Glomerular endothelial cell (primary cell): Measurements from ENCODE around the gene CAMTA1. TPM values are rescaled to one million over a fixed set of nuclear protein-coding genes. Genes with fewer than 3 reads are reported as not detected.
"Not testable (repeated sequence)": the region's sequence is repeated elsewhere in the genome, so short reads cannot be mapped to it uniquely, and the experiment has no call there.

Experiments used
- DNase-seq: peaks from one replicate; pipeline ENCODE4 v3.0.0-alpha.2; 2011; ENCODE audit warnings: low read depth, low spot score; ENCODE audit errors: extremely low read depth
- total RNA-seq: library from RNA; depleted of rRNA; stranded (reverse); fragments of >200 nt; gene quantifications from 2 replicates; pipeline ENCODE4 v1.2.3, GENCODE V29; 2015

The CAMTA1 gene
- total RNA-seq, 1 donor from 2014 or later, result 111 TPM

DNA sequence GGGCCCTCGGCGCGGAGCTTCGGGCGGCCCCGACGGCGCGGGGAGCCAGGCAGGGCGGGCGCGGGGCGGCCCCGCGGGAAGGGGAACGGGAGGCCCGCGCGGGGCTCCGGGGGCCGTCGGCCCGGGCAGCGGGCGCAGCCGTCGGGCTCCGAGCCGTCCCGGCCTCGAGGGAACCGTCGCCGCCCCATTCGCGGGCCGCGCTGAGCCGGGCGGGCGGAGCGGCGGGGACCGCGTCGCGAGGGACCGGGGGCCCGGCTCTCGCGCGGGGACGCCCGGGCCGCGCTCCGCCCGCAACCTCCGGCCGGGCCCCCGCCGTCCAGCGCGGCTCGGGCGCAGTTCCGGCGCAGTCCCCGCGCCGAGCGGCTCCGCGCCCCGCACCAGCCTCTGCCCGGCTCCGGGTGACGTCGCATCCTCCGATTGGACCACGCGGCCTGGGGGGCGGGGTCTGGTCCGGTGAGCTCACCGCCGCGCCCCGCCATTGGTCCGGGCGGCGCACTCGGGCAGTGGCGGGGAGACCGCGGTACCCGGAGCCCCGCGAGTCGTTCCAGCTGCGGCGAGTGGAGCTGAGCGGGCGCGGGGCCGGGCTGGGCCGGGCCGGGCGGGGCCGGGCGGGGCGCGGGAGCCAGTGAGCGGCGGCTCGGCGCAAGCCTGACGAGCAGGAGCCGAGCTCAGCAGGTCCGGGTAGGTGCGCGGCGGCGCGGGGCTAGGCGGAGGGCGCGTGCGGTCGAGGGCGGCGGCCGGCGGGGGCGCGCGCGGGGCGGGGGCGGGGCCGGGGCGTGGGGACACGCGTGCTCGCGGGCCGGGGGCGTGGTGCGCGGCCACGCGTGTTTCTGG is 919.2 kb downstream of the CAMTA1 start:
- no peak for DNase-seq

GRCh38 chr1:7705048-7705907 is 920.0 kb downstream of the CAMTA1 start:
- no peak for DNase-seq

DNA sequence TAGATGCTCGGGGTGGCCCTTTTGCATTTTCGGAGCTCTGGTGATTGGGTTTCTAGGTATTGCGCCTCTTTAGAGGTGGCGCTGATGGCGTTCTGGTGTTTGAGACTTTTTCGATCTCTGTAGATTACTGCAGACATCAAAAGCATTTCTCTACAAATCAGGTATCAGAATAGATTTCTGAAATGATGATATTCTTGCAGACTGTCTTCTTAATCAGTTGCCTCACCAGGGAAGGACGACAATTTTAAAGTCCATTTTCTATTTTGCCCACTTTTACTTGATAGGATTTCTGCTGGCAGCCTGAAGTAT is 920.6 kb downstream of the CAMTA1 start:
- no peak for DNase-seq

DNA sequence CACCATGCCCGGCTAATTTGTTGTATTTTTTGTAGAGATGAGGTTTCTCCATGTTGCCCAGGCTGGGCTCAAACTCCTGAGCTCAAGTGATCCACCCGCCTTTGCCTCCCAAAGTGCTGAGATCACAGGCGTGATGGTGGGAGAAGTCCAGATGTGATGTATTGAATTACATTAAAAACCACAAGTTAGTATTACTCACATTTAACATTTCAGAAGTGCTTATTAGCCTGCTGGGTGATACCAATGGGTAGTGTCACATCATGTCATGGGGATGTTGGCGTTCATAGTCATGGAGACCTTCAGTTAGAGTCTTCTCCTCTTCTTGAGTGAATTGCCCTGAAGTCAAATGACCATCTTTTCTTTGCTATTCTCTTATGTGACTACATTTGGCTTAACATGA is 922.3 kb downstream of the CAMTA1 start:
- no peak for DNase-seq

DNA sequence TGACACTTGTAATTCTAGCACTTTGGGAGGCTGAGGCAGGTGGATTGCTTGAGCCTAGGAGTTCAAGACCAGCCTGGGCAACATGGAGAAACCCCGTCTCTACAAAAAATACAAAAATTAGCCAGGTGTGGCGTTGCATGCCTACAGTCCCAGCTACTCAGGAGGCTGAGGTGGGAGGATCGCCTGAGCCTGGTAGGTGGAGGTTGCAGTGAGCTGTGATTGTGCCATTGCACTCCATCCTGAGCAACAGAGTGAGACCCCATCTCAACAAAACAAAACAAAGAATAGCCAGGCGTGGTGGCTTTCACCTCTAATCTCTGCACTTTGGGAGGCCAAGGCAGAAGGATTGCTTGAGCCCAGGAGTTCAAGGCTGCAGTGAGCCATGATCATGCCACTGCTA is 922.8 kb downstream of the CAMTA1 start:
- not testable (repeated sequence) for DNase-seq

- DNase-seq, result no peak
These were observed 925.6 kb downstream of the CAMTA1 start for GRCh38 chr1:7710859-7711258.

DNA sequence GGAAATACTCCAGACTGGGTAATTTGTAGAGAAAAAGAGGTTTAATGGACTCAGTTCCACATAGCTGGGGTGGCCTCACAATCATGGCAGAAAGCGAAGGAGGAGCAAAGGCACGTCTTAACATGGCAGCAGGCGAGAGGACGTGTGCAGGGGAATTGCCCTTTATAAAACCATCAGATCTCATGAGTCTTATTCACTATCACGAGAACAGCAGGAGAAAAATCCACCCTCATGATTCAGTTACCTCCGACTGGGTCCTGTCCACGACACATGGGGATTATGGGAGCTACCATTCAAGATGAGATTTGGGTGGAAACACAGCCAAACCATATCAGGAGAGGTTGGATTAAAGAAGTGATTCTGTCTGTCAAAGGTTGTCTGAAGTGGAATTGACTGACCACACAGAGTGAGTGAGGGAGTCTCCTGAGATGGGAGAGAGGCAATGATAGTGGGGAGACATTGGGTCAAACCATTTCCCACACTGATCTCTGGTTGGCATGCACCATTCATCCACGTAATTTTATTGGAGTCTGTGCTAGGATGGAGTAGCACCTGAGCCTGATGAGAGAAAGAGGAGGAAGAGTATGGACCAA is 927.6 kb downstream of the CAMTA1 start:
- no peak for DNase-seq

DNA sequence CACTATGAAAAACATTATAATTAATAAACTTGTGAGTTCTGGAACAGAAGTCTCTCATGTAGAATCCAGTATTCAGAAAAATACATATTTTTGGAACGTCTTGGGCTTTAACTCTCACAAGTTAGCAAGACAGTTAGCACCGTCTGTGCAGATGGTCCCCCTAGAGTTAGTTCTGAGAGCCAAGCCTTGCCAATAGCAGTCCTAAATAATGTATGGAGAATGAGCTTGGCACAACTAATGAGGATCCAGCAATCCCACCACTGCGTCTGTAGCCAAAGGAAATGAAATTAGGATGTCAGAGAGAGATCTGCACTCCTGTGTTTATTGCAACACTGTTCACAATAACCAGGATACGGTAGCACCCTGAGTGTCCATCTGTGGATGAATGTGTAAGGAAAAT is 931.3 kb downstream of the CAMTA1 start:
- DNase-seq, result no peak

- DNase-seq, result no peak
These were observed 932.6 kb downstream of the CAMTA1 start for GRCh38 chr1:7717748-7718368.

DNA sequence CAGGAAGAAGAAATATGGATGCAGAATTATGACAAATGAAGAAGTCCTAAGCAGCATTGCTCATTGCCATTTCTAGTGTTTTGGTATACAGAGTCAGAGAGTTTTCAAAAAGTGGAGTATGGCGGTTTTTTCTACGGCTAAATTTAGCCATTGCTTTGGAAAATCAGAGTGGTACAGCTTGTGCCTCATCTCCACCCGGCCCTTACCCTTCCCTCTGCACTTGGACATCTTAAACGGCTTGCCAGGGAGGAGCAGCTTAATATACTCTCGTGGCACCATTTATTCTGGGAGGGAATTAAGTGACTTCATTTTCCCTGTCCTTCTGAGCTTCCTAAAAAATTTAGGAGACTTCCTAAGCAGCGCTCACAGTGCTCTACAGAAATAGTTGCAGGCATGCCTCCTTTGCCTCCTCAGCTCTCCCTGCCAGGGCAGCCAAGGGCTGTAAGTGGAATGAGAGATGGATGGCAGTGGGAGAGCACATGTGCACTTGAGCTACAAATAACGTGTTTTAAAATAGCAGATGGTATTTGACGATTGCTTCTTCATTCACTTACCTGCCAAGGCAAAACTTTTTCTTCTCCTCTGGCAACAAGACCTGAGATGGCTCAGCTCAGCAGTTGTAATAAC is 934.3 kb downstream of the CAMTA1 start:
- no peak for DNase-seq

DNA sequence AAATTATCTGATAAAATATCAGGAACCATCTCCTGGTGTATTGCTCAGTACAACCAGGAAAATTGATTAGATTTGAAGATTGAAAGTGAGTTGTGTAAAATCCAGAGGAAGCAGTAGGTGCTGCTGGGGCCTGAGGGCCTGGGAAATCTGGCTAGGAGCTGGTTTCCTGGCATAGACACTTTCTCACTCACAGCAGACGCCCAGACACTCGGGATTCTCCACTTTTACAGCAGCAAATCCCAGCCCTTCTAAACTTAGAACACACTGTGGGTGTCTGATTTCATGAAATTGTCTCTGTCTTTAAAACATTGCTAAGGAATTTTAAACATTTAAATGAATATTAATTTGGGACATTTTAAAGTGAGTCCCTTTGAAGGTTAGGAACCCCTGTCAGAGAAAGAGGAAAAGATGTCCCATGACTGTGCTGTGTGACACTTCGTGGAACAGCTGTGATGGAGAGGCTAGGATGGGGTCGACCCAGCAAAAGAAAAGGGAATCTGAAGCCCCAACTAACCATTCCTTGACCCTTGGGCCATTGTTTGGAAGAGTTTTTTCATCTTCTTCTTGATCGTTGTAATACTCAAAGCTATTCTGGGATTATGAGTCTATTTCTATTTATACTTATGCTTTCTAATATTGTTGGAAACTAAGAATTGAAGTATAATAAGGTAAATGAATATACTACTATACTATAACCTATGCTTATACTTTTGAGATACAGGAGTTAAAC is 936.9 kb downstream of the CAMTA1 start:
- DNase-seq, result no peak

DNA sequence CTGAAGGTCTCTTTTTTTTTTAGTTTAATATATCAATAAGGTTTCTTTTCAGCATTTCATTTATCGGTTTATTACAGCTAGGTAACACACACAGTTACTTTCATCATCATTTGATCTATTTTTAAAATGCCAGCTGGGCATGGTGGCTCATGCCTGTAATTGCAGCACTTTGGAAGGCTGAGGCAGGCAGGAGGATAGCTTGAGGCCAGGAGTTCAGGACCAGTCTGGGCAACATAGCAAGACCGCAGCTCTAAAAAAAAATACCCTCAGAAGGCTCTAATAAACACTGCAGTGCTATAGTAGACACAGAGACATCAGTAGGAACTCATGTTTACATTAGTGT is 937.4 kb downstream of the CAMTA1 start:
- no peak for DNase-seq

- DNase-seq, result no peak
These were observed 941.4 kb downstream of the CAMTA1 start for GRCh38 chr1:7726623-7727022.

GRCh38 chr1:7727809-7728471 is 942.7 kb downstream of the CAMTA1 start:
- DNase-seq, result no peak

DNA sequence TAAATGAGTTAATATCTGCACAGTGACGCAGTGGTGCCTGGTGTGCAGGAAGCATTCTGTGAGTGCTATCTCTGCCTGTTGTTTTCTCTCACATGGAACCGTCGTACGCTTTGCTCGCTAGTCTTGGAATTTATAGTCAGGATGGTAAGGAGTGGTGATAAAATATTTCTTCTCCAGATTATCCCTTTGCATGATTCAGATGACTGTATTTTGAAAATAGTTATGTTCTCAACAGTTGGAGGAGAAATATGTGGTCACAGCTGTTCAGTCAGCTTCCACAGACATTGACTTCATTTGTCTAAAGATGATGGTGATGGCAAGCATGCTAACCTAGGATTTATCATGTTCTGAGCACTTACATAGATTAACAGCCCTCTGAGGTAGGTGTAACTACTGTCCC is 944.5 kb downstream of the CAMTA1 start:
- DNase-seq, result no peak

DNA sequence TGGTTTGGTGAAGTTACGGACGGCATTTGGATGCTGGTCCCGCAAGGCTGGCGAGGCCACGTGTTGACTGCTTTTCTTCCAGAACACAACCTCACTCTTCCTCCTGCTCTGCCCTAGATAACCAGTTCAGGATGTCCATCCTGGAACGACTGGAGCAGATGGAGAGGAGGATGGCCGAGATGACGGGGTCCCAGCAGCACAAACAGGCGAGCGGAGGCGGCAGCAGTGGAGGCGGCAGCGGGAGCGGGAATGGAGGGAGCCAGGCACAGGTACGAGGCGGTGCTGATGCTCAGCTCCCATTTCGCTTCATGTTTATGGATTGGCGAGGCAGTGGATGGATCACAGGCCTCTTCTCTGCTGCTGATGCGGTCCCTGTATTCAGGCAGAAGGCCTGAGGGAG is 947.1 kb downstream of the CAMTA1 start:
- no peak for DNase-seq

- no peak for DNase-seq
These were observed 948.0 kb downstream of the CAMTA1 start for GRCh38 chr1:7733276-7733675.

GRCh38 chr1:7738044-7738443 is 952.8 kb downstream of the CAMTA1 start:
- no peak for DNase-seq

- DNase-seq, result no peak
These were observed 958.1 kb downstream of the CAMTA1 start for GRCh38 chr1:7743346-7743745.

- no peak for DNase-seq
These were observed 959.6 kb downstream of the CAMTA1 start for GRCh38 chr1:7744882-7745281.
